Breast epithelium (tissue), 3 donors: ENCODE measurements around the gene AGPAT1.

Source experiments
- POLR2A ChIP-seq: fragments of 450-650 bp; IDR thresholded peaks from one replicate; pipeline ENCODE4 v1.6.1; 2016; ENCODE audit warnings: antibody characterized with exemption, mild to moderate bottlenecking, moderate library complexity
- POLR2AphosphoS5 ChIP-seq, 3 donors: sonication (generic); formaldehyde crosslinking; IDR thresholded peaks; one replicate each; pipeline ENCODE4 v1.6.1; 2017; ENCODE audit warnings: antibody characterized with exemption in 3 of 3
- TF ChIP-seq, protein P1 (sequence below), 3 donors: fragments of 450-650 bp; IDR thresholded peaks; one replicate each; pipeline ENCODE4 v1.5.1; 2016 to 2017; ENCODE audit warnings: antibody characterized with exemption in 3 of 3, mild to moderate bottlenecking in 3 of 3, moderate library complexity in 3 of 3

DNA sequence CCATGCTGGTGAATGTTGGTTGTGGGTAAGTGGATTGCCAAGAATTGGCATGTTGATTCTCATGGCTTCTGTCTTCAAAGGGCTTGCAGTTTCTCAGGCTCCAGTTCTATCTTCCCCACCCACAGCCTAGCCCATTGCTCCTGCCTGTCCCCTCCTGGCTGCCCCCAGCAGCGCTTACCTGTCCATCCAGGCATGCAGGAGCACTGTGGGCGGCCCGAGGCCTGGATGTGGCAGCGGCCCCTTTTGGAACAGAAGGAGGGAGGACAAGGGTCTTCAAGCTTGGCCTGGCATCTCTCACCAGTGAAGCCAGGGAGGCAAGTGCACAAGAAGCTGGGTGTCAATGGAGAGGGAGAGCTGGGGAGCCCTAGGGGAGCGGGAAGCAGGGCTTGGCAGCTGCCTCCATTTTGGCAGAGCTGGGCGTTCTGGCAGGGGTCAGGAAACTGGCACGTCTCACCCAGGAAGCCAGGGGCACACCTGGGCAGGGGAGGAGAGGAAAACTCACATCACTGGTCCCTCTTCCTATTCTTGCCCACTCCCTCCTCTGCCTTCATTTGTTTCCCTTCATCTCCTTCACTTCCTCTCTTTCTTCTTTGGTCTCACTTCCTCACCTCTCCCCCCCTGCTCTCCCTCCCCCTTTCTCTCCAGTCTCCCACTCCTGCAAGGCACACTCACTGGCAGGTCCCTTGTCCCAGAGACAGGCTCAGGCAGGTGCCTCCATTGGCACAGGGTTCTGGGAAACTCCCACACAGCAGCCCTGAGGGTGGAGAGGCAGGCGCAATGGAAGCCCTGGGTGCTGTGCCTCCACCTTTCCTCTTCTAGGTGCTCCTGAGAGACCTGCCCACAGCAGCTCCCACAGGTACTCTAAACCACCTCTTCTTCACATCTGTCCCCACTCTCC lies 46.7 kb upstream of the AGPAT1 start:
- TF ChIP-seq, protein P1, sequence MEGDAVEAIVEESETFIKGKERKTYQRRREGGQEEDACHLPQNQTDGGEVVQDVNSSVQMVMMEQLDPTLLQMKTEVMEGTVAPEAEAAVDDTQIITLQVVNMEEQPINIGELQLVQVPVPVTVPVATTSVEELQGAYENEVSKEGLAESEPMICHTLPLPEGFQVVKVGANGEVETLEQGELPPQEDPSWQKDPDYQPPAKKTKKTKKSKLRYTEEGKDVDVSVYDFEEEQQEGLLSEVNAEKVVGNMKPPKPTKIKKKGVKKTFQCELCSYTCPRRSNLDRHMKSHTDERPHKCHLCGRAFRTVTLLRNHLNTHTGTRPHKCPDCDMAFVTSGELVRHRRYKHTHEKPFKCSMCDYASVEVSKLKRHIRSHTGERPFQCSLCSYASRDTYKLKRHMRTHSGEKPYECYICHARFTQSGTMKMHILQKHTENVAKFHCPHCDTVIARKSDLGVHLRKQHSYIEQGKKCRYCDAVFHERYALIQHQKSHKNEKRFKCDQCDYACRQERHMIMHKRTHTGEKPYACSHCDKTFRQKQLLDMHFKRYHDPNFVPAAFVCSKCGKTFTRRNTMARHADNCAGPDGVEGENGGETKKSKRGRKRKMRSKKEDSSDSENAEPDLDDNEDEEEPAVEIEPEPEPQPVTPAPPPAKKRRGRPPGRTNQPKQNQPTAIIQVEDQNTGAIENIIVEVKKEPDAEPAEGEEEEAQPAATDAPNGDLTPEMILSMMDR (IDR thresholded peaks at IDR 0.05) = no peak
- no peak for TF ChIP-seq POLR2A
- TF ChIP-seq POLR2AphosphoS5 (IDR thresholded peaks at IDR 0.05) = no peak
